GM12878 (cell line): ENCODE data around the gene FBXO7. TPM values are rescaled to one million over a fixed set of nuclear protein-coding genes. Genes with fewer than 3 reads are reported as not detected.

Source experiments
- ATAC-seq: fragments of 200-7000 bp; cut with Tn5 transposase; 3 replicates; pipeline ENCODE4 v1.9.1; 2020; ENCODE audit warnings: mild to moderate bottlenecking, moderate library complexity
- BruUV-seq: library from RNA; stranded (reverse); fragments of 400-500 nt; replicated peaks from 2 replicates; lab custom pipeline; 2021; lab: Mats Ljungman, UMichigan
- CTCF ChIA-PET: fragments of 300-600 bp; sonication (Branson Sonifier 250); formaldehyde crosslinking; extraction: SDS; loops from one replicate; lab custom pipeline; 2021; ENCODE audit warnings: inconsistent platforms; lab: Yijun Ruan, JAX
- POLR2A ChIA-PET: fragments of 350-600 bp; formaldehyde crosslinking; extraction: SDS; loops from one replicate; lab custom pipeline; 2021; ENCODE audit warnings: inconsistent platforms; lab: Charles Lee
- RAD21 ChIA-PET: fragments of 300-600 bp; sonication (Branson Sonifier 250); formaldehyde crosslinking; loops from one replicate; lab custom pipeline; 2023; ENCODE audit warnings: antibody characterized with exemption; ENCODE audit not compliant: unreplicated experiment; lab: Charles Lee
- SMC1A ChIA-PET: fragments of 300-600 bp; sonication (Branson Sonifier 250); formaldehyde crosslinking; loops from one replicate; lab custom pipeline; 2023; ENCODE audit not compliant: unreplicated experiment, uncharacterized antibody; lab: Charles Lee
- DNase-seq: peaks from one replicate; pipeline ENCODE4 v3.0.0-alpha.2; 2011; ENCODE audit warnings: low read depth, low spot score
- FAIRE-seq: peaks from 3 replicates; lab custom pipeline; 2011; peaks lifted over from hg19 to GRCh38; lab: Jason Lieb, UNC
- H2AFZ ChIP-seq: 2 replicates; pipeline ENCODE4 v1.6.0; 2011; ENCODE audit warnings: low read depth, low read length, control low read depth; ENCODE audit not compliant: control insufficient read depth
- H3K27ac ChIP-seq: 2 replicates; pipeline ENCODE4 v1.5.1; 2011; ENCODE audit warnings: control low read depth; ENCODE audit not compliant: control insufficient read depth, insufficient read depth
- H3K27me3 ChIP-seq, 2 experiments: replicated peaks in 1 of 2; 2 replicates each; pipeline versions ENCODE4 v1.6.0 to v1.6.1; 2011; ENCODE audit warnings: low read length in 1 of 2; ENCODE audit not compliant: control insufficient read depth in 2 of 2, insufficient read depth in 2 of 2
- H3K36me3 ChIP-seq, 2 experiments: 2 replicates each; pipeline ENCODE4 v1.5.1; 2011; ENCODE audit warnings: low read length in 1 of 2; ENCODE audit not compliant: control insufficient read depth in 2 of 2, insufficient read depth in 2 of 2
- H3K4me1 ChIP-seq: 2 replicates; pipeline ENCODE4 v1.6.1; 2011; ENCODE audit warnings: mild to moderate bottlenecking, low read length, moderate library complexity, mixed read lengths; ENCODE audit not compliant: control insufficient read depth, insufficient read depth
- H3K4me2 ChIP-seq: 2 replicates; pipeline ENCODE4 v1.6.0; 2011; ENCODE audit warnings: control low read depth; ENCODE audit not compliant: control insufficient read depth, insufficient read depth
- H3K4me3 ChIP-seq: fragments of 200-600 bp; sonication (generic); 2 replicates; pipeline ENCODE4 v1.5.1; 2016
- H3K79me2 ChIP-seq: 2 replicates; pipeline ENCODE4 v1.6.0; 2011; ENCODE audit warnings: low read length; ENCODE audit not compliant: control insufficient read depth, insufficient read depth
- H3K9ac ChIP-seq: 2 replicates; pipeline ENCODE4 v1.8.0; 2011; ENCODE audit warnings: low read length, control low read depth, mixed read lengths; ENCODE audit not compliant: control insufficient read depth, insufficient read depth
- H3K9me3 ChIP-seq: replicated peaks from 3 replicates; pipeline ENCODE4 v1.5.1; 2011; ENCODE audit warnings: mild to moderate bottlenecking, low read length; ENCODE audit not compliant: control insufficient read depth, insufficient read depth
- H4K20me1 ChIP-seq: 2 replicates; pipeline ENCODE4 v1.6.0; 2011; ENCODE audit not compliant: control insufficient read depth, insufficient read depth
- MTA3 ChIP-seq: IDR thresholded peaks from 2 replicates; pipeline ENCODE4 v1.6.1; 2012; ENCODE audit warnings: low read length, inconsistent platforms, borderline replicate concordance
- SIN3A ChIP-seq: IDR thresholded peaks from 2 replicates; pipeline ENCODE4 v1.6.1; 2012; ENCODE audit warnings: low read depth, low read length, improper control_type of control experiment
- WGBS: methylation state at CpG from one replicate; pipeline ENCODE4 v1.1.6; 2016; ENCODE audit warnings: low lambda C conversion rate; ENCODE audit not compliant: insufficient replicate concordance, insufficient coverage; ENCODE audit errors: missing lambda C conversion rate; 5-methylcytosine and 5-hydroxymethylcytosine counted together
- in situ Hi-C: fragments of 300-500 bp; cut with MboI; formaldehyde crosslinking; loops from 9 replicates; pipeline ENCODE4 v1.14.3; 2018; ENCODE audit warnings: mixed read lengths
- intact Hi-C: fragments of 100-400 bp; cut with micrococcal nuclease; formaldehyde crosslinking; loops from one replicate; pipeline ENCODE4 v1.14.2; 2022; ENCODE audit not compliant: unreplicated experiment
- polyA plus RNA-seq, 11 experiments: library from polyadenylated mRNA; depleted of rRNA in 4 of 11; unstranded in 6 of 11; stranded (reverse) in 5 of 11; fragments of >200 nt; fragmentation: Nextera tagmentation in 4 of 11; fragmentation: Illumina TruSeq in 1 of 11; extraction: Ambion mirVana in 4 of 11; extraction: Trizol in 1 of 11; gene quantifications; 1 replicate in 1 of 11; 2 replicates in 10 of 11; pipeline versions ENCODE4 v1.2.1 to v1.2.3, GENCODE V29; 2011 to 2016; ENCODE audit warnings: inconsistent platforms in 2 of 11, missing spikeins in 2 of 11, low read depth in 1 of 11
- total RNA-seq, 4 experiments: library from RNA; depleted of rRNA in 3 of 4; stranded (reverse); fragments of >200 nt in 3 of 4; fragmentation: Illumina TruSeq in 1 of 4; extraction: Trizol in 1 of 4; gene quantifications; 2 replicates each; pipeline versions ENCODE4 v1.2.1 to v1.2.3, GENCODE V29; 2013 to 2021
- TF ChIP-seq, protein P1 (sequence below), 3 experiments: IDR thresholded peaks in 2 of 3; conservative IDR thresholded peaks in 1 of 3; 2 replicates each; pipeline ENCODE4 v1.5.1; 2011; ENCODE audit warnings: low read depth in 3 of 3, low read length in 3 of 3, mild to moderate bottlenecking in 3 of 3, control low read depth in 2 of 3, moderate library complexity in 2 of 3, inconsistent platforms in 1 of 3, mixed read lengths in 1 of 3; ENCODE audit not compliant: control insufficient read depth in 2 of 3, insufficient read depth in 1 of 3; ENCODE audit errors: extremely low read depth in 1 of 3

Gene FBXO7
- total and polyA plus RNA-seq, 10 of the 15 experiments (the other 5 are each of a cell fraction or from before 2014, with no cell fraction given), result 37.3 to 192 (median 110) TPM

DNA sequence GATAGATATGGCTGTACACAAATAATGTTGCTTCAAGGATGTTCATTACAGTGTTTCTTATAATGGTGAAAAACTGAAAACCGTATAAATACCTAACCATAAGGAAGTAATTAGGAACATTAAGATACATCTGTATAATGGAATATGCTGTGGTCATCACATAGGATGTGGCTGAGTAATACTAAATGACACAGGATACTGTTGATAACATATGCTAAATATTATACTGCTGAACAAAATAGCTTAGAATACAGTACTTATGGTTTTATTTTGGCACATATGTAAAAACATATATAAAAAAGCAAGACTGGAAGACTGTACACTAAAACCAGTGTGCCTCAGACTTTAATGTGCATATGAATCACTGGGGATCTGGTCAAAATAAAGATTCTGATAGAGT, 43.8 kb downstream of the FBXO7 start (continued):
- no peak for TF ChIP-seq MTA3

DNA sequence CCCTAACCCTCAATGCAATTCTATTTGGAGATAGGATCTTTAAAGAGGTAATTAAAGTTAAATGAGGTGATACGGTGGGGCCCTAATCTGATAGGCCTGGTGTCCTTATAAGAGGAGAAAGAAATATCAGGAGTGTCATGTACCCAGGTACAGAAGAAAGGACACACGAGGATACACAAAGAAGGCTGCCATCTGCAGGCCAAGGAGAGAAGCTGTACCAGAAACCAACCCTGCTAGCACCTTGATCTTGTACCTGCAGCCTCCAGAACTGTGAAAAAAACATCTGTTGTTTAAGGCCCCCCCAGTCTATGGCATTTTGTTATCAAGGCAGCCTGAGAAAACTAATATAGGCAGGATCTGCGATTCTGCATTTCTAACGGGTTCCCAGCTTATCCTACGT, 44.2 kb downstream of the FBXO7 start:
- Histone ChIP-seq H4K20me1 (no peaks in the 10 kb centered on the region), H2AFZ (no peak overlapping the region), H3K27ac (no peak overlapping the region), H3K4me2 (no peak overlapping the region), H3K4me1 (no peaks in the 10 kb centered on the region), H3K4me3 (no peak overlapping the region), H3K9ac (no peak overlapping the region), H3K36me3 (no peaks in the 10 kb centered on the region), H3K9me3 (no peaks in the 10 kb centered on the region), H3K79me2 (no peaks in the 10 kb centered on the region), H3K27me3 (no peaks in the 10 kb centered on the region)
- ChIA-PET RAD21 (interaction anchor here (1.0 kb wide), 1 partner anchor 278 kb away, joined by 3 read pairs; no protein-coding TSS in a partner anchor), SMC1A (no interaction called here), POLR2A (no interaction called here), CTCF (interaction anchor here (1.5 kb wide), 1 partner anchor 9 kb away, joined by 5 read pairs; no protein-coding TSS in a partner anchor)
- WGBS, result 8% methylated on average over 5 of the region's 5 CpGs
- no TSS peak for BruUV-seq
- TF ChIP-seq, protein P1, sequence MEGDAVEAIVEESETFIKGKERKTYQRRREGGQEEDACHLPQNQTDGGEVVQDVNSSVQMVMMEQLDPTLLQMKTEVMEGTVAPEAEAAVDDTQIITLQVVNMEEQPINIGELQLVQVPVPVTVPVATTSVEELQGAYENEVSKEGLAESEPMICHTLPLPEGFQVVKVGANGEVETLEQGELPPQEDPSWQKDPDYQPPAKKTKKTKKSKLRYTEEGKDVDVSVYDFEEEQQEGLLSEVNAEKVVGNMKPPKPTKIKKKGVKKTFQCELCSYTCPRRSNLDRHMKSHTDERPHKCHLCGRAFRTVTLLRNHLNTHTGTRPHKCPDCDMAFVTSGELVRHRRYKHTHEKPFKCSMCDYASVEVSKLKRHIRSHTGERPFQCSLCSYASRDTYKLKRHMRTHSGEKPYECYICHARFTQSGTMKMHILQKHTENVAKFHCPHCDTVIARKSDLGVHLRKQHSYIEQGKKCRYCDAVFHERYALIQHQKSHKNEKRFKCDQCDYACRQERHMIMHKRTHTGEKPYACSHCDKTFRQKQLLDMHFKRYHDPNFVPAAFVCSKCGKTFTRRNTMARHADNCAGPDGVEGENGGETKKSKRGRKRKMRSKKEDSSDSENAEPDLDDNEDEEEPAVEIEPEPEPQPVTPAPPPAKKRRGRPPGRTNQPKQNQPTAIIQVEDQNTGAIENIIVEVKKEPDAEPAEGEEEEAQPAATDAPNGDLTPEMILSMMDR (IDR thresholded peaks at IDR 0.05 in 2 of 3, conservative IDR thresholded peaks at IDR 0.05 in 1 of 3; ENCODE audit: control insufficient read depth in 2 of 3, extremely low read depth in 1 of 3, insufficient read depth in 1 of 3, low read depth in 3 of 3, low read length in 3 of 3), result peak; percentile 31 to 44 (median 34); a peak in 5 of 6 replicates
- no peak for TF ChIP-seq SIN3A
- no peak for ATAC-seq
- intact Hi-C loops (no loop called here), in situ Hi-C loops (no loop called here)
- DNase-seq, result no peak
- no peak for FAIRE-seq
